Suprapubic skin (tissue), 4 donors: ENCODE data around the gene GULP1. TPM values are rescaled to one million over a fixed set of nuclear protein-coding genes. Genes with fewer than 3 reads are reported as not detected.

Source experiments
- DNase-seq, 2 donors: peaks; one replicate each; pipeline ENCODE4 v3.0.0-alpha.2; 2019; ENCODE audit warnings: low spot score in 2 of 2
- H3K27ac ChIP-seq: fragments of 200-600 bp; sonication (generic); one replicate; pipeline ENCODE4 v1.5.1; 2019
- H3K27me3 ChIP-seq: fragments of 200-600 bp; sonication (generic); one replicate; pipeline ENCODE4 v1.5.1; 2019
- H3K36me3 ChIP-seq: fragments of 200-600 bp; sonication (generic); one replicate; pipeline ENCODE4 v1.5.1; 2019
- H3K4me1 ChIP-seq: fragments of 200-600 bp; sonication (generic); one replicate; pipeline ENCODE4 v1.5.1; 2019
- H3K4me3 ChIP-seq: fragments of 200-600 bp; sonication (generic); one replicate; pipeline ENCODE4 v1.5.1; 2019; ENCODE audit warnings: mild to moderate bottlenecking
- H3K9me3 ChIP-seq: fragments of 200-600 bp; sonication (generic); one replicate; pipeline ENCODE4 v1.5.1; 2019
- EP300 ChIP-seq: sonication (generic); formaldehyde crosslinking; IDR thresholded peaks from one replicate; pipeline ENCODE4 v1.6.1; 2017; ENCODE audit warnings: antibody characterized with exemption
- POLR2A ChIP-seq, 2 donors: fragments of 450-650 bp; IDR thresholded peaks; one replicate each; pipeline ENCODE4 v1.6.1; 2017; ENCODE audit warnings: antibody characterized with exemption in 2 of 2, mild to moderate bottlenecking in 2 of 2, moderate library complexity in 2 of 2
- POLR2AphosphoS5 ChIP-seq, 3 donors: sonication (generic); formaldehyde crosslinking; IDR thresholded peaks; one replicate each; pipeline ENCODE4 v1.6.1; 2017; ENCODE audit warnings: antibody characterized with exemption in 3 of 3
- WGBS: methylation state at CpG from one replicate; pipeline ENCODE4 v1.1.5; 2018; 5-methylcytosine and 5-hydroxymethylcytosine counted together
- total RNA-seq, 4 donors: library from RNA; depleted of rRNA; stranded (reverse); fragments of >200 nt; gene quantifications; one replicate each; pipeline ENCODE4 v1.1.0, GENCODE V29; 2016
- TF ChIP-seq, protein P1 (sequence below), 2 donors: fragments of 200-600 bp in 1 of 2; fragments of 450-650 bp in 1 of 2; sonication (generic) in 1 of 2; IDR thresholded peaks; one replicate each; pipeline ENCODE4 v1.5.1; 2016 to 2019; ENCODE audit warnings: antibody characterized with exemption in 2 of 2, mild to moderate bottlenecking in 1 of 2, moderate library complexity in 1 of 2

Gene GULP1
- total RNA-seq, 4 donors from 2014 or later = 14.3 to 21.3 (median 17.5) TPM

DNA sequence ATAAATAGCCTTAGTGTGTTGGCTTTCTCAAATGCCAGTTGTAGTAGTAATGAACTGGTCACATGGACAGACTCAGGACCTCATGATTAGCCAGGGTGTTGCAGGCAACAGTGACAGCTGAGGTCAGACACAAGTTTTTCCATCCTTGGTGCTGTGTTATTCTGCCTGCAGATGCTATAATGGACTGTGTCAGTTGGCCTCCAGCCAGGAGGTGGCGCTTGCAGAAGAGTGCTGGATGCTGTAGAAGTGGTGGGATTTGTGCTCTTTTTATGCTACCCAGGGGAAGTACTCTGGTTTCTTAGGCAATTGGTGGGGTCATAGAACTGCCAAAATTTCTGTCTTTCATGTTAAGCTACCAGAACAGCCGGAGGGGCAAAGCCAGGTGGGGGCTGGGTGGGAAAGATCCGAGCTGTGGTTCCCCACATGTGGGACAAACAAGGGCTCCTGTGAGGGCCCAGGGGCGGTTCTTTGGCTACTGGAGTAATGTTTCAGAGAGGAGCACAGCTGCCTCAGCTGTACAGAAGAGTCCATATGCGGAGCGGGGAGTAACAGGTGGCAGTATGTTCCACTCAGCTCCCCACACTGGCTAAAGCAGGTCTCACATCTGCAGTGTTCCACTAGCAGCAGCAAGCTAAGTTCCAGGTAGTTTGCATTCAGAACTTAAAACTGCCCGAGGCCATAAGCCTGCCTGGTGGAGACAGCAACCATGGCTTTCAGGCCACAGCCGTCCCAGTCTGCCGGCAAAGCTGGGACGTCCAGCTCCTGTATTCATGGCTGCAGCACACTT is 104.4 kb downstream of the GULP1 start:
- H3K9me3 ChIP-seq = no peaks in the 10 kb centered on the region
- no peak overlapping the region for H3K27ac ChIP-seq
- WGBS = 75% methylated on average over 9 of the region's 10 CpGs
- no peak for DNase-seq
- no peaks in the 10 kb centered on the region for H3K36me3 ChIP-seq
- H3K4me1 ChIP-seq = no peaks in the 10 kb centered on the region
- H3K27me3 ChIP-seq = no peaks in the 10 kb centered on the region
- no peak overlapping the region for H3K4me3 ChIP-seq
- TF ChIP-seq EP300 (no peak), POLR2A (IDR thresholded peaks at IDR 0.05) (no peak), POLR2AphosphoS5 (IDR thresholded peaks at IDR 0.05) (no peak)
- TF ChIP-seq, protein P1, sequence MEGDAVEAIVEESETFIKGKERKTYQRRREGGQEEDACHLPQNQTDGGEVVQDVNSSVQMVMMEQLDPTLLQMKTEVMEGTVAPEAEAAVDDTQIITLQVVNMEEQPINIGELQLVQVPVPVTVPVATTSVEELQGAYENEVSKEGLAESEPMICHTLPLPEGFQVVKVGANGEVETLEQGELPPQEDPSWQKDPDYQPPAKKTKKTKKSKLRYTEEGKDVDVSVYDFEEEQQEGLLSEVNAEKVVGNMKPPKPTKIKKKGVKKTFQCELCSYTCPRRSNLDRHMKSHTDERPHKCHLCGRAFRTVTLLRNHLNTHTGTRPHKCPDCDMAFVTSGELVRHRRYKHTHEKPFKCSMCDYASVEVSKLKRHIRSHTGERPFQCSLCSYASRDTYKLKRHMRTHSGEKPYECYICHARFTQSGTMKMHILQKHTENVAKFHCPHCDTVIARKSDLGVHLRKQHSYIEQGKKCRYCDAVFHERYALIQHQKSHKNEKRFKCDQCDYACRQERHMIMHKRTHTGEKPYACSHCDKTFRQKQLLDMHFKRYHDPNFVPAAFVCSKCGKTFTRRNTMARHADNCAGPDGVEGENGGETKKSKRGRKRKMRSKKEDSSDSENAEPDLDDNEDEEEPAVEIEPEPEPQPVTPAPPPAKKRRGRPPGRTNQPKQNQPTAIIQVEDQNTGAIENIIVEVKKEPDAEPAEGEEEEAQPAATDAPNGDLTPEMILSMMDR (IDR thresholded peaks at IDR 0.05) = no peak

DNA sequence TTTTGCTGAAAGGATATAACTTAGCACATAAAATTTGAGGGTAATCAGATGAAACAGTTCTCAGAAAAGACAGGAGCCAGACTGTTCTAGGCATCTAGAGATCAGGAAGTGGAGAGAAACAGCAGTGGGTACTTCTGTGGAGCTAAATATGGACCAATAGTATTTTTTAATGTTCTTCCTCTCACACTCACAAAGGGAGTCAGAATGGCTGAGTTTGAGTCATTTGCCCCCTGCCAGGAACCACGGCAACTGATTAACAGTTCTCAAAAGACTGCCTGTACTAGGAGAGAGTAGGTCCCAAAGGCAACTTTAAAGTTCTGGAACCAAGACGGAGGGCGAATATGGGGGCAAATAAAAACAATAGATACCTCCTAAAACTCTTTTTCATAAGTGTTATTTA is 107.5 kb downstream of the GULP1 start:
- DNase-seq = no peak
- H3K36me3 ChIP-seq = no peaks in the 10 kb centered on the region
- no peaks in the 10 kb centered on the region for H3K9me3 ChIP-seq
- H3K27me3 ChIP-seq = no peaks in the 10 kb centered on the region
- no peak overlapping the region for H3K4me3 ChIP-seq
- WGBS = 90% methylated on average over 3 of the region's 3 CpGs
- H3K4me1 ChIP-seq = no peaks in the 10 kb centered on the region
- H3K27ac ChIP-seq = no peak overlapping the region
- TF ChIP-seq POLR2AphosphoS5 (IDR thresholded peaks at IDR 0.05) (no peak), POLR2A (IDR thresholded peaks at IDR 0.05) (no peak), EP300 (no peak)
- TF ChIP-seq, protein P1 (IDR thresholded peaks at IDR 0.05) = no peak

DNA sequence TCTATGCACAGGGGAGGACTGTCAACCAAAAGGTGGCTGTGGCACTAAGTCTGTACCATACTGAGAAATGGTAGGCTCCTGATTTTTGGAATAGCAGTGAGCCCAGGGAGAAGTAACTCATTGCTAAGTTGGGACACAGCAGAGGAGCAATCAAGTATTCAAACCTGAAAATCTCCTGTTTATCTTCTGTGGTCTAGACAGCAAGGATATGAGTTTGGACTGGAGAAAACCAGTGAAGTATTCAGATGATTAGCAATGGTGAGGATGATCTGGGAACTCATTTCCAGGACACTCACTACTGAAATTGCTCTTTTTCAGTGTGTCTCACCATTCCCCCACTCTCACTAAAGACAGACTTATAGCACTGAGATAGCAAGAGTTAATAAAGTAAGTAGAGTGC is 112.0 kb downstream of the GULP1 start:
- Histone ChIP-seq H3K27me3 (no peaks in the 10 kb centered on the region), H3K4me1 (no peaks in the 10 kb centered on the region), H3K36me3 (no peaks in the 10 kb centered on the region), H3K27ac (no peak overlapping the region), H3K9me3 (peaks cover 11% of the 10 kb centered on the region), H3K4me3 (no peak overlapping the region)
- TF ChIP-seq POLR2AphosphoS5 (IDR thresholded peaks at IDR 0.05) = no peak
- TF ChIP-seq EP300 = no peak
- no peak for TF ChIP-seq POLR2A (IDR thresholded peaks at IDR 0.05)
- TF ChIP-seq, protein P1 (IDR thresholded peaks at IDR 0.05) = no peak
- no peak for DNase-seq

DNA sequence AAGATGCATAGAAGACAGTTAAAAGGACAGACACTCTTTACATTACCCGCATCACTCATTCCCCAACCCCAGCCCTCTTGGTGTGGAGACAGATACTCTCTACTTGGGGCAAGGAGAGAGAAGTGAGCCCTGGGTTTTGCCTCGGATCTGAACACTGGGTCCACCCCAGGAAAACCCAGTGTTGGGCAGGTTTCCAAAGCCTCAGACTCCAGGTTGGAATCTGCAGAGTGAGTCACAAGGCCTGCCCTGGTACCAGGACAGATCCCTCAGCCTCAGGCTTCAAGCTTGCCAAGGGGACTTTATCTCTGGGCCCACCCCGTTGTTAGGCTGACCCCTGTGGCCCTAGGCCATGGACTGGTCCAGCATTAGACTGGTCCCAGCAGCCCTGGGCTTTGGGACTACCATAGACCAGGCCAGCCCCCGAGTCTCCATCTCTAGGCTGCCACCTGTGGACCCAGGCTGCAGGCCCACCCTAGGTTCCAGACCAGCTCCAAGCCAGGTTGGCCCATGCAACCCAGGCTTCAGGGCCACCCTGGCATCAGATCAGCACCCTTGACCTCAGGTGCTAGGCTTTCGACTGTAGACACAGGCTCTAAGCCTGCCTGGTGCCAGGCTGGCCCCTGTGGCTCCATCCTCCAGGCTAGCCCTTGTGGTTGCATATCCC is 112.8 kb downstream of the GULP1 start:
- H3K9me3 ChIP-seq = peaks cover 11% of the 10 kb centered on the region
- H3K36me3 ChIP-seq = no peaks in the 10 kb centered on the region
- TF ChIP-seq, protein P1 (IDR thresholded peaks at IDR 0.05) = no peak
- TF ChIP-seq POLR2AphosphoS5 (IDR thresholded peaks at IDR 0.05) = no peak
- no peak for TF ChIP-seq POLR2A (IDR thresholded peaks at IDR 0.05)
- TF ChIP-seq EP300 = no peak
- WGBS = 85% methylated on average over 5 of the region's 5 CpGs
- no peak overlapping the region for H3K27ac ChIP-seq
- no peaks in the 10 kb centered on the region for H3K27me3 ChIP-seq
- DNase-seq = no peak
- H3K4me1 ChIP-seq = no peaks in the 10 kb centered on the region
- H3K4me3 ChIP-seq = no peak overlapping the region

DNA sequence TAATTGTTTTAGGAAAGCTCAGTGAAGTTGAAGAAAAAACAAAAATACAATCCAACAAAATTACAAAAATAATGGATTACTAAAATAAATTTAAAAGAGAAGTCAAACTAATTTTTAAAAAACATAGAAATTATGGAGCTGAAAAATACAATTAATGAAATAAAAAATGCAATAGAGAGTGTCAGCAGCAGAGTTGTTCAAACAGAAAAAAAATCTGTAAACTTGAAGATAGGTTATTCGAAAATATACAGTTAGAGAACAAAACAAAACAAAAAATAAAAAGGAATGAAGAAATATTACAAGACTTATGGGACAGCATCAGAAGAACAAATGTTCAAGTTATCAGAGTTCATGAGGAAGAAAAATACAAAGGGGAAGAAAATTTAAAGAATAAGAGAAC is 114.7 kb downstream of the GULP1 start:
- WGBS = 95% methylated on average over 1 of the region's 1 CpG

More for the DNA sequence above, 114.7 kb downstream of the GULP1 start:
- H3K27me3 ChIP-seq = no peaks in the 10 kb centered on the region
- H3K4me1 ChIP-seq = no peaks in the 10 kb centered on the region
- peaks cover 11% of the 10 kb centered on the region for H3K9me3 ChIP-seq
- H3K4me3 ChIP-seq = no peak overlapping the region
- no peaks in the 10 kb centered on the region for H3K36me3 ChIP-seq
- DNase-seq = no peak
- no peak overlapping the region for H3K27ac ChIP-seq
- TF ChIP-seq EP300 (no peak), POLR2AphosphoS5 (IDR thresholded peaks at IDR 0.05) (no peak), POLR2A (IDR thresholded peaks at IDR 0.05) (no peak)
- TF ChIP-seq, protein P1 (IDR thresholded peaks at IDR 0.05) = no peak
